GM19328 (cell line): ENCODE data around the gene KCNB1.

ENCODE experiments used
- ATAC-seq: cut with Tn5 transposase; IDR thresholded peaks from one replicate; pipeline ENCODE4 v1.9.1; 2021; ENCODE audit warnings: mild to moderate bottlenecking, moderate library complexity; ENCODE audit not compliant: unreplicated experiment

KCNB1 gene

DNA sequence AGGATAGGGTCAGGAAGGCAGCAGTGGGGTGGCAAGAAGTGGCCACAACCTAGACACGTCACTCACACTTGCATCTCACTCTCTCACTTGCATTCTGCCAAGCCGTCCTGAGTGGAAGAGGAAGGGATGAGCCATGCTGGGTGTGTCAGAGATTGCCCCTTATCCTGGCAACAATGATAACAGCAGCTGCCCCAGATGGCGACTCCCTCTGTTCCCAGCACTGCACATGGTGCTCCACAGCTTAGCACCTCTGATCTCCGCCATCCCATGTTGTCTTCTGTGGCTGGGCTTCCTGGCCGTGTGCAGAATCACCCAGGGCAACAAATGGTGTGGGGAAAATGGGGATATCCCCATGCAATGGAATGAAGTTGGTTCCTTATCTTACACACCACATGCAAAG, 11.1 kb downstream of the KCNB1 start:
- ATAC-seq, result no peak

DNA sequence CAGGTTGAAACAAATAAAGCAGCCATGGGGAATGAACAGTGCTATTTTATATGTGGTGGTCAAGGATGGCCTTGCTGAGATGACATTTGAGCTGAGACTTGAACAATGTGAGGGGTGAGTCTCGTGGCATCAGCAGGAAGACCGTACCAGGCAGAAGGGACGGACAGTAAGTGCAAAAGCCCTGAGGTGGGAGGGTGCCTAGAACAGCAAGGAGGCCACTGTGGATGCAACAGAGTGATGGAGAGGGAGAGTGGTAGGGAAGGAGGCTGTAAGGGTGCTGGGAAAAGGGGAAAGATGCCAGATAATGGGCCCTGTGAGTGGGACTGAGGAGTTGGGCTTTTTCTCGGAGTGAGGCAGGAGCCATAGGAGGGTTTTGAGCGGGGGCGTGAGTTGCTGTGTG, 11.5 kb downstream of the KCNB1 start:
- no peak for ATAC-seq

DNA sequence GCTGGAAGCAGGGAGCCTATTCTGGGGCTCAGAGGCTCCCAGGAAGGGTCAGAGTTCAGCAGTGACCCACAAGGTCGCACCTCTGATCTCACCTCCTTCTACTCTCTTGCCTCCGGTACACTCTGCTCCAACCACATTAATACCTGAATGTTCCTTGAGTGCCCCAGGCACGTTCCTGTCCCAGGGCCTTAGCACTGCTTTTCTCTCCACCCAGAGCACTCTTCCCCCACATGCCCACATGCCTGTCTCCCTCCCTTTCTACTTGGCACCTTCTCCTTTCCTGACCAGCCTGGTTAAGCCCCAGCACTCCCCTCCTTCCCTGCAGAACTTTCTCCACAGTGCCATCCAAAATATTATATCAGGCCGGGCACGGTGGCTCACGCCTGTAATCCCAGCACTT, 13.4 kb downstream of the KCNB1 start:
- no peak for ATAC-seq

DNA sequence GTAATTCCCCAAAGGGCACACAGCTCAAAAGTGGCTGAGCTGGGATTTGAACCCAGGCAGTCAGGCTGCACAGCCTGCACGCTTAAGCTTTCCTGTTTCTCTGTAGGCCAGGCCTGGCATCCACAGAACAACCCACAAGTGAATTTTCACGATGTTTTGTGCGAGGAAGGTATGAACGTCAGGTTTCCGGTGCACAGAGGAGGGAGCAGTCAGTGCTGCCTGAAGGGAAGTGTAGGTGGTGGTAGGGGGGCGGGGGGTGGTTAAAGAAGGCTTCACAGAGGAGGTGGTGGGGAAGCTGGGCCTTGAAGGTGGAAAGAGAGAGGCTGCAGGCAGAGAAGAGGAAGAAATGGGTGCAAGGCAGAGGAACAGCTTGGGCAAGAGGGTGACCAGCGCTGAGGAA, 14.1 kb downstream of the KCNB1 start:
- no peak for ATAC-seq

DNA sequence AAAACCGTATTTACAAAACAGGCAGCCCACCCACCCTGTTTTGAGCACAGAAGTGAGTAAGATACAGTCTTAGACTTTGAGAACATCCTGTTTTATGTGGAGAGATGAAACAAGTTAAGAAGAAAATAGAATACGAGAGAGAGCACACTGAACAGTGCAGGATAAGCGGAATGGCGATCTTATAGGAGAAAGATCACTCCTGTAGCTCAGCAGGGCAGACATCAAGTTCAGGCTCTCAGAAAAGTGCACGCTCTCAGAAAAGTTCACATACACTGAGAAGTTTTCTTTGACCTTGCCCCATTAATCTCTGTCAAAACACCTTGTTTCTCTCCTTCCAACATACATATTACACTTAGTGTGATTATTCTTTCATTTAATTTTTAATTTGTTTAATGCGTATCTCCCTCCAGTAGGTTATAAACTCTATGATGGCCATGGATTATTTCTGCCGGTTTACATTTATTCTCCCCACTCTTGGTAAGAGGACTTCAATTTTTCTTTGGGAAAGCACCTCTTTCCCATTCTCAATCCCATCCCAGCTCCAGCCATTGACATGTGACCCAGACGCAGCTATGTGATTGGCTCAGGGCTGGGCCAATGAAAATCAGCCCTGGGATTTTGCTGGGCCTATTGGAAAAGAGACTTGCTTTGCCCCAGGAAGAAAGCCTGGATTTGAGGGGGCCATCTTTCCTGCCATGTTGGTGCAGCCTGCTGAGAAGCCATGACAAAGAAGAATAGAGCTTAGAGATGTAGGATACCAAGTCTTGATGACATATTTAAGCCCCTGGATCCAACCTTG, 16.2 kb downstream of the KCNB1 start:
- ATAC-seq, result no peak

DNA sequence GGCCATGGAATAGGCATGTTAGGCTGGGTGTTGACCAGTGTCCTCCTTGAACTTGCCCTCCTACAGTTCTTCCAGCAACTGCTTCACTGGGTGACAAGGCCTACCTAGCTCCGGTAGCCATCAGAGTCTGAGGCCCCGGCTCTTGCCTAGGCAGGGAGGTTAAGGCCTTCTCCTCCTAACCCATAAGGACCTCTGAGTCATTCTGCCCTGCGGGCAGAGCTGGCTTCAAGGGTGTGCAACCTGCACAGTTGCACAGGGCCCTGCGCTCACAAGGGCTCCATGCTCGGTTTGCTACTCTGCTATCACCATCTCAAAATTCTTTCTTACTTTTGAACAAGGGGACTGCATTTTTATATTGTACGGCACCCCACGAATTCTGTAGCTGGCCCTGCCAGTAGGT, 17.9 kb downstream of the KCNB1 start:
- no peak for ATAC-seq

DNA sequence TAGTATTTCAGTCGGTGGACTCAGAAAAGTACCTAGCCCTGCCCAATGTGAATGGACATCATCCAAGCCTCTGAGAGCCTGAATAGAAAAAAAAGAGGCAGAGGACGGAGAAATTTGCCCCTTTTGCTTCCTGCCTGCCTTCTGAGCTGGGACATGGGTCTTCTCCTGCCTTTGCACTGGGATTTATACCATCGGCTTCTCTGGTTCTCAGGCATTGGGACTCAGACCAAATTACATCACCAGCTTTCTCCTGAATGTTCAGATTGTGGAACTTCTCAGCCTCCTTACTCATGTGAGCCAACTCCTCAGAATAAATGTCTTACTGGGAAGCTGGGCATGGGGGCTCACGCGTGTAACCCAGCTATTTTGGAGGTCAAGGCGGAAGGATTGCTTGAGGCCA, 19.8 kb downstream of the KCNB1 start:
- ATAC-seq, result no peak

DNA sequence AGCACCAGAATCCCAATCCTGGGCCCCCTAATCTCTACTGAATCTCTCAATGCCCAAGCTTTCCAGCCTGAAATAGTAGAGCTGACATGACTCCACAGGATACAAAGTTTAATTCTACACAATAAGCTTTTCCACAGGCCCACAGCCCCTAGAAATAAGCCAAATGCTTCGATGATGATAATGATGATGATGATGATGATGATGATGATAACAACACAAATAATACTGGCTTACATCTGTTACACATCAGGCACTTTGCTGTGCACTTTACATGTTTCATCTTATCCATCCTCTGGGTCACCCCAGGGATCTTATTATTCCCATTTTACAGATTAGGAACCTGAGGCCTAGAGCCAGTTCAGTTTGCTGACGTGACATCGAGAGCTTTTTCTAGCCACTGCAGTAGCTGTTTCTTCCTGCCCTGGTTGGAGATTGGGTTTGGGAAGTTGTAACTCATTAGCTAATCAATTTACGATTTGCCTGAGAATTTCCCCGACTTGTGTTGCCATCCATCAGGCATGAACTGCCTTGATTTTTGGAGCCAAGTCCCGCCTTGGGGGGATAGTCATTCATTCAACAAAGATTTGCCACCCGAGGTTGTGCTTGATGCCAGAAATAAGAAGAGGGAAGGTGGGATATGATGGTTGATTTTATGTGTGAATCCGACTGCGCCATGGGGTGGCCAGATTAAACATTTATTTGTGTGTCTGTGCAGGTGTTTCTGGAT, 20.4 kb downstream of the KCNB1 start:
- no peak for ATAC-seq

DNA sequence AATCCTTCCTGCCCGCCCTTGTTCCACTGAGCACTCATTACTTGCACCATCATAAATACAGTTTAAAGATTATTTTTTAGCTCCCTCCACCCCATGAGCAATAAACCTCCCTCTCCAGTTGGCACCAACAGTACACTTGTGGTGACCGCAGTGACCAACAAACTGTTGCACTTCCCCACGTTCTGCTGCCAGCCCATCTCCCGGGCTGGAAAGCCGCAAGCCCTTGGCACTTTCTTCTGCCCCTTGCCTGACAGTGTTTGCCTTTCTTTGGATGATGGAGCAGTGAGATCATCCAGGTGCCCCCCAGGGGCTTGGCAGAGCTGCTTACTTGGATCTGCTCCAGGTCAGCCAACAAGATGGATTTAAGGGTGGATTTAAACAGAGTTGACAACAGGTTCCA, 21.6 kb downstream of the KCNB1 start:
- no peak for ATAC-seq

DNA sequence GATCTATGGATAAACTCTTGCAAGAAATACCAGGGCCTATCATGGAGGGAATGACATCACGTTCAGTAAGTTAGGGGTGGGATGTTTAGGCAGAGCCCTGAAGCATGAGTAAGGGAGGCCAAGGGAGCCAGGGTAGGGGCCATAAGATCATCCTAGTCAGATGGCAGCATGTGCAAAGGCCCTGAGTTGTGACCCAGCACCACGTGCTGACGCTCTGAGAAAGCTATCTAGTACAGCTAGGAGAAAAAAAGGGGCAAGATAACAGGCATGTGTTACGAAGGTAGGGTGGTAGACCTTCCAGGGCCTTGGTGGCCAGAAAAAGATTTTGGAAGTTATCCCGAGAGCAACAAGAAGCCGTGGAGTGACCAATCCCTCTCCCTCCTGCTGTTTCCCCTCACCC, 22.3 kb downstream of the KCNB1 start:
- ATAC-seq, result no peak

DNA sequence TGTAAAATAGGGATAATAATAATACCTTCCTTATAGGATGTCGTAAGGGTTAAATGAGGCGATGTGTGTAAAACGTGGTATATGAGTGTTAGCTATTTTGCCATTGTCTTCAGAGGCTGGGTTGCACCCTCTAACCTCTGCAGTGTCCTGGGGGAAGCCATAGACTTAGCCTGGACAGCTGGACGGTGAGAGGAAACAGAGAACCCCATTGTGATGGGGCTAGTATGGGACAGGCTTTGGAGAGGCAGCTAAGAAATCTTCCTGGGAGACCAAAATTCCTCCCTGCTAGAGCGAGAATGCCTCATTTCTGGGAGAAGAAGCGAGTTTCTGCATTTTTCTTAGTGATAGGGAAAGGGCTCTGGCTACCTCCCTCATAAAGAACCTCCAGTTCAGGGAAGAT, 22.8 kb downstream of the KCNB1 start:
- no peak for ATAC-seq

DNA sequence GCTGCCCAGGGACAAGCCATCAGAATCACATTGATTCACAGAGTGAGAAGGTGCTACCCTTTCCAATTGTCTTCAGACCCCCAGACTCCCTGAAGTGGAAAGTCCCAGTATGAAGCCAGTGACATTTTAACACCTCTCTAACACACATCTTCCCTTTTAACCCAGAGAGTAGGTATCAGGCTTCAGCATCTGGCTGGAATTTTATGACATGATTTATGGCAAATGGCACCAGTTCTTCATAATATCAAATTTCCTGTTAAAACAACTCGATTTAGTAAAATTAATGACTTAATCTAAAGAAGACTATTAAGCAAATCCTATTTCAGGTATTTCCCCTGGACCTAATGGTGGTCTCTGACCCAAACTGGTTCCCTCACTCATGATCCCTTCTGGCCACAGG, 25.0 kb downstream of the KCNB1 start:
- no peak for ATAC-seq

DNA sequence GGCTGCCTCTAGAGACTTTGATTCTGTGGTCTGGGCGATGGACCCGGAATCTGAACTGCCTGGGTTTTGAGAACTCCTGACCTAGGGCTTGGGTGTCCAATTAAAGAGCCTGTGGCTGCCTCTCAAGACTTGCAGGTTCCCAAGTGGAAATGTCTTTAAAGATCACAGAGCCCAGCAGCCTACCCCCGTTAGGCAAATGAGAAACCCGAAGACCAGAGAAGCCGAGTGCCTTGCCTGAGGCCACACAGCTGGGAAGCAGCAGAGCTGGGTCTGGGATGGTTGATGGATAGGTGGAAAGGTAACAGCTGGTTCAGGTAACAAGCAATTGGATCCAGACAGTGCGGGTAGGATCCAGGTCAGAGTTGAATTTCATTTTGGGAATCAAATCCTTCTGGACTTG, 25.8 kb downstream of the KCNB1 start:
- no peak for ATAC-seq

DNA sequence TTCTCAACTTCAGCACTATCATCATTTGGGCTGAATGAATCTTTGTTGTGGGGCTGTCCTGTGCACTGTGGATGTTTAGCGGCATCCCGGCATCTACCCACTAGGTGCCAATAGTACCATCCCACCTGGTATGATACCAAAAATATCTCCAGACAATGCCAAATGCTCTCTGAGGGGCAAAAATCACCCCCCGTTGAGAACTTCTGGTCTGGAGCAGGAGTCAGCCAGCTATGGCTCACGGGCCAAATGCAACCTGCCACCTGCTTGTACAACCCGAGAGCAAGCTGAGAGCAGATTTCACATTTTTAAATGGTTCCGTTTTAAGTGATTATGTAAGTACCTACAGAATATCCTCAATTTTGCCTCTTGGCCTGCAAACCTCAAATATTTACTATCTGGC, 26.8 kb downstream of the KCNB1 start:
- no peak for ATAC-seq

DNA sequence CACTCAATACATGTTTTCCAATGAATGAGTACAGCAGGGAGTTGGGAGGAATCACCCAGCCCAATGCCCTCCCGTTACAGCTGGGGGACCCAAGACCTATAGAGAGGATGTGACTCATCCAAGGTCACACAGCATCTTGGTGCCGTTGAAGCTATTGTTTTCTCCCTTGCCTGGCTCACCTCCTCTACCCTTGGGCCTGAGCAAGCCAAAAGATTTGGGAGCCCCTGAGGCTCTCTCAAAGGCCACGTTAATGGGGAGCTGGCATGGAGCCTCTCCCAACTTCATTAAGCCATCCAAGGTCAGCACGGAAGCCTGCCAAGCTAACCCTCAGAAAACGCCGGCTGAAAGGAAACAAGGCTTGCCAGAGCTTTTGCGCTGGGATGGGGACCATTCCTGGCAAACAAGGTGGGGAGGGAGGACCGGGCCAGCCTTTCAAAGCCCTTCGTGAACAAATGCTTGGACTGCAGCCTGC, 30.4 kb downstream of the KCNB1 start:
- ATAC-seq, result no peak

DNA sequence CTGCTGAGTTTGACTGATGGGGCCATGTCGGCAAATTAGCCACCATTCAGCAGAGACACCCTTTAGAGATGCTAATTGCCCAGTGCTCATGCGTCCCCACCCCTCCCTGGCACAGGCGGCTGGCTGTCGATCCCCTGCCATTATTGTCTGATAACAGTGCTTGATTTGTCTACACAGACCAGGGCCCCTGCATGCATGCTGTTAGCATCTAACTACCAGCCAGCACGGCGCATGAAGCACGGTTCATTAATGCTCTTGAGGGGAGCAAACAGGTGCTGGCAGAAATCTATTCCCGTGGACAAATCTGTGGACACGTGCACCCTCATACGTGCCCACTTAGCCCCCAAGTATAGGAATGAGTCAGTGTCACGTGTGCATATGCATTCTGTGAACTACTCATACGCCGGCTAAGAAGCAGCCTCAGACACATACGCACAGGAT, 32.2 kb downstream of the KCNB1 start:
- no peak for ATAC-seq

DNA sequence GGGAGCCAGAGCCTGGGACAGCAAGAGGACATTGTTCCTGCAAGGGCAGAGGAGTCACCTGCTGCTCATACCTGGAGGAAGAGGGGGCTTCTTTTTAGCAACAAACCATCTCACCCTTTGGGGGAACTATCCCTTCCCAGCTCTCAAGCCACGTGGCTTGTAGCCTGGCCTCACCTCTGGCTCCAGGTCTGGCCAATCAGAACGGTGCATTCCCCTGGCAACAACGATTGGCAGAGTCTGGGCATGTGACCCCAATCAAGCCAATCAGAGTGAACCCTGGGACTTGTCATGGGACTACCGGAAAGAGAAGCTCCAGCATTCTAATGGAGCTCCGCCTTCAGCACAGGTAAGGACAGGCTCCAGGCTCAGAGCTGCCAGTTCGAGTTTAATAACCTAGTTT, 33.6 kb downstream of the KCNB1 start:
- no peak for ATAC-seq

DNA sequence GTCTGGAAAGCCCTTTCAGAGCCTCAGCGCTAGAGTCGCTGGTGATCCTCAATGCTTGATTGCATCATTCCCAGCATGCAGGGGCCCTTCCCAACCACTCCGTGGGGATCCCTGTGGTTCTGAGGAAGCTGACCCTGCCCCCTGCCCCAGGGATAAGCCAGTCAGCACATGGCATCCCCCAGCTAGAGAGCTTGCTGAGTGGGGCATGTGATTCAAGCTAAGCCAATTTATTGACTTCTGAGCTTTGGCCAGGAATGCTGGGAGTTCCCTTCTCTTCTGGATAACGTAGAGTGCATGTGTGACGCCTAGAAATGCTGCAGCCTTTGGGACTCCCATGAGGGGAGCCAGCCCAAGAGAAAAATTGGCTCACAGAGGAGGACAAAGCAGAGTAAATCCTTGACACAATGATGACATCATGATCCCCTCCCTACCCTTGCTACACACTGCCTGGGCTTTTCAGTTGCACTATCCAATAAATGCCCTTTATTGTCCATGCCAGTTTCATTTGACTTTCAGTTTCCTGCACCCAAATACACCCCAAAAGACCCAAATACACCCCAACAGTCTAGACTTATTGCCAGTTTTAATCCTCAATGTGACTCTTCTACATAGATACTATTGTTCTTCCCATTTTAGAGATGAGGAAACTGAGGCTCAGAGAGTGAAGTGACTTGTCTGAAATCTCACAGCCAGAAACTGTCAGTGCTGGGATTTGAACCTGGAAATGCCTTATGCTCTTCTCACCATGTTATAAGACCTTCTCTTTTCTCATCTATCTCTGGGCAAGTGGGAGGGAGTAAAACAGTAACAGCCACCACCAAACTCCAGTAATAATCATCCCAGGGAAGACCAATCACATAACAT, 34.3 kb downstream of the KCNB1 start:
- no peak for ATAC-seq

DNA sequence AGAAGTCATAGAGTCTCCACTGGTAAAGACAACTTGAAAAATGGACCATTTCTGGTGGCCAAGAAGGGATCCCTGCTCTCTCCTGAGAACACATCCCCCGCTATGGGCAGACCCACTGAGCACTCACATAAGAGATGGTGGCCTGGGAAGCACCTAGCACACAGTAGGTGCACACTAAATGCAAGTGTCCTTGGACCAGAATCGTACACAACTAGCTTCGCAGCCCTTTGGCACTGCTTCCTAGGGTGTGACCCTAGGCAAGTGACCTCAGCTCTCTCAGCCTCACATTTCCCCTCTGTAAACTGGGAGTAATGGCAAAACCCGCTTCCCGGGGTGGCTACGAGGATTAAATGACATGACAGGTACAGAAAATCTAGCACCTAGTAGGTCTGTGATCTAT, 35.1 kb downstream of the KCNB1 start:
- no peak for ATAC-seq

DNA sequence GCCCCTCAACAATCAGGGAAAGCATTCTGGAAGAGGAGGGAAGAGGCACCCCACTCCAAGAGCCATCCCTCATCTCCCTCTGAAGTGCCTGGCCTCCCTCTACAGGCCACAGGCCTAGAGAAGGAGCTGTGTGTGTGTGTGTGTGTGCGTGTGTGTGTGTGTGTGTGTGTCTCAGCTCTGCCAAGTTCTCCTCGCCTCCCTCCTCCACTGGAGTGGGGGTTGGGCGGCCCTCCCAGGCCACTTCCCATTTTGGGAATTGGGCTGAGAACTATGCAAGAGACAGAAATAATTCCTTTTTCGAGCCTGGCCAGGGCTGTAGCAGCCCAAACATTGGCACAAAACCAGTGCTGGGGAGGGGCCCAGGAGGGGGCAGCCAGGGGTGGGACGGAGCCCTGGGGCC, 35.7 kb downstream of the KCNB1 start:
- ATAC-seq, result no peak

DNA sequence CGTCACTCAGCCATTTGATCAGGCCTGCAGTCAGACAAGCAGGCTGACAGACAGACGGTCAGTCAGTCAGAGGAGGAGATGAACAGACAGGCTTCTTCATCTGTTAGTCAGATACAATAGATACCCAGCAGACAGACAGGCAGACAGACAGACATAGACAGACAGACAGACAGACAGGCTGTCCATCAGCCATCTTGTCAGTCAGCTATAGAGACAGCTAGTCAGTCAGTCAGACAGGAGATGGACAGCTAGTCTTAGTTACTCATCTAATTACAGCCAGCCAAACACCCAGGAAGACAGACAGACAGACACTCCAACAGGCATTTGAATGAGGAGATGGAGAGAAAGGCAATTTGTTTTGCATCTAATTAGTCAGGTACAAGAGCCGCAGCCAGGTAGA, 36.4 kb downstream of the KCNB1 start:
- ATAC-seq, result no peak

DNA sequence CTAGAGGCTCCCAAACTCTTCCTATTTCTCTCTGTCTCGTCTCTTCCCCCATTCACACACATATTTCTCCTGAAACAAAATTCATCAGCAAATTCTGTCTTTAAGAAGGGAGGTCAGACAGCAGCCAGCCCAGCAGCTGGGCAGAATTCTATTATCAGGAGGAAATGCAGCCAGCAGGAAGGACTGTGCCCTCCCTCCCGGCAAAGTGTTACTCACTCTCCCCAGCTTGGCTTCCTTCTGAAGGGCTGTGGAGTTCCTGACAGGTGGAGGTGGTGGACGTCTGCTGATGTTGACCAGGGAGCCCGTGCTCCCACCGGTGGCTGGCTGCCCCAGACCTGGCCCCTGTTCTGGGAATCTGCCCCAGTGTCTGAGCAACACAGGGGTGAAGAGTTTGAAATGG, 37.3 kb downstream of the KCNB1 start:
- no peak for ATAC-seq
